Islet of Langerhans (tissue), 1 donor: ENCODE data around the gene FBXO5.
A peak's percentile ranks its signal among the peaks of the same experiment; 100 is the strongest.
"Not testable (repeated sequence)": the region's sequence is repeated elsewhere in the genome, so short reads cannot be mapped to it uniquely, and the experiment has no call there.

ENCODE experiments used
- FAIRE-seq: peaks from one replicate; lab custom pipeline; 2011; peaks lifted over from hg19 to GRCh38; lab: Jason Lieb, UNC

The FBXO5 gene

GRCh38 chr6:152993431-152993830 lies 10.6 kb upstream of the FBXO5 start:
- no peak for FAIRE-seq

DNA sequence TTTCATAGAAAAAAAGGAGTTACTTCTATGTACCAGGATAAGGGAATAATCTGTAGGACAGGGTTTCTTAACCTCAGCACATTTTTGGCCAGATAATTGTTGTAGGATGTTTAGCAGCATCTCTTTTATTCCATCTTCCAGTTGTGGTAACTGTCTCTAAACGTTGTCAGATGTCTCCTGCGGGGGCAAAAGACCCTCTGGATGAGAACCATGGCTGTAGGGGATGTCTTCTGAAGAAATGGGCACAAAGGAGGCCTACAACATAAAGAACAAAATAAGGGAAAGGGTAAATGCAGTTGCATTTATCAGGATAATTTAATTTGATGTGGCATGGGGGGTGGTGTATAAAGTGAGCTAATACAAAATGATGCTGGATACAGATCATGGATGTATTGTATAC lies 4.1 kb upstream of the FBXO5 start:
- no peak for FAIRE-seq

GRCh38 chr6:152985300-152985699 lies 2.5 kb upstream of the FBXO5 start:
- FAIRE-seq, result not testable (repeated sequence)

DNA sequence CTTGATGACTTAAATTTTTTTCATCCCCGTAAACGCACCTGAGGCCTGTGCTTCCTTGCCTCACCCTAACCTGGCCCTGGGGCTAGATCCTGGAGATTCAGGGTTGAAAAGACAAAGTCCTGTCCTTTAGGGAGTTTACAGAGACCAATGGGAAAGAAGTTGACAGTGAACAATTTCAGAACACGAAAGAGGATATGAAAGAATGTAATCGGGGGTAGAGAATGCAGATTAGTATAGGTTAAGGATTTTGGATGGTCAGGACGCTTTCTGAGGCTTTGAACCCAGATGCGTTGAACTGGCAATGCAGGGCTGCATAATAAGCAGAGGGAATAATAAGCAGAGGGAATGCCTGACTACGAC lies 1.7 kb upstream of the FBXO5 start:
- FAIRE-seq, result no peak

DNA sequence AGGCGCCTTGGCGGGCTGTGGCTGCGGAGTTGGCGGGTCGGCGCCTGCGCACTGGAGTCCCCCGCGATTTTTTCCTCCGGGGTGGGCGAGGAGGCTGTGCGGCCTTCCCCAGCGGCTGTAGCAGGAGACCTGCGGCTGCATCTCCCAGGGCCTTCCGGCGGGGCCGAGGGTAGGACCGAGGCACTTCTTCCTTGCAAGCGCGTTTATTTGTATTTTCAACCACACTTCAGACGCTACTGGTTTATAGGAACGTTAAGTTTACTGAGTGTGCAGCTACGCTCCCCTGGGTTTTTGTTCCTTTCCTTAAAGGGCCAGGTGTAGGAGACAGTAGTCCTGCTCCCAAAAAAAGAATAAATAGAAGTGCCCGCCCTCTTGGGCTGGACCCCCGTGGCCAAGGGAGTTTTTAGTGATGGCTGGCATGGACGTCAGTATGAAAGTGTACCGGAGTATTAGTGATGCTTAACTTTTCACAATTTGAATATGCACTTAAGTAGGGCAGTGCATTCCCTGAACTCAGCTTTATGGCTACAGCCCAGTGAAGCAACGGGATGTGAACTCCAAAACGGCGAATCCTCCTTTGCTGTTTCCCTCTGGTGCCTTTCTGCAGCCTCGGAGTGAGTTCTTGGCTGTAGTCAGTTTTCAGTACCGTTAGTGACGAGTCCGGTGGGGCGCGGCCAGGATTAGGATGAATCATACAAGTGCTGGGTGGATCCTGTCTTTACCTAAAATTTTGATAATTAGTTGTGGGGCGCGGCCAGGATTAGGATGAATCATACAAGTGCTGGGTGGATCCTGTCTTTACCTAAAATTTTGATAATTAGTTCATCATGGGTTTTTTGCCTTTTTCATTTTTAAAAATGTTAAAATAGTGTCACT lies 1.0 kb upstream of the FBXO5 start:
- peak; percentile 86 for FAIRE-seq

DNA sequence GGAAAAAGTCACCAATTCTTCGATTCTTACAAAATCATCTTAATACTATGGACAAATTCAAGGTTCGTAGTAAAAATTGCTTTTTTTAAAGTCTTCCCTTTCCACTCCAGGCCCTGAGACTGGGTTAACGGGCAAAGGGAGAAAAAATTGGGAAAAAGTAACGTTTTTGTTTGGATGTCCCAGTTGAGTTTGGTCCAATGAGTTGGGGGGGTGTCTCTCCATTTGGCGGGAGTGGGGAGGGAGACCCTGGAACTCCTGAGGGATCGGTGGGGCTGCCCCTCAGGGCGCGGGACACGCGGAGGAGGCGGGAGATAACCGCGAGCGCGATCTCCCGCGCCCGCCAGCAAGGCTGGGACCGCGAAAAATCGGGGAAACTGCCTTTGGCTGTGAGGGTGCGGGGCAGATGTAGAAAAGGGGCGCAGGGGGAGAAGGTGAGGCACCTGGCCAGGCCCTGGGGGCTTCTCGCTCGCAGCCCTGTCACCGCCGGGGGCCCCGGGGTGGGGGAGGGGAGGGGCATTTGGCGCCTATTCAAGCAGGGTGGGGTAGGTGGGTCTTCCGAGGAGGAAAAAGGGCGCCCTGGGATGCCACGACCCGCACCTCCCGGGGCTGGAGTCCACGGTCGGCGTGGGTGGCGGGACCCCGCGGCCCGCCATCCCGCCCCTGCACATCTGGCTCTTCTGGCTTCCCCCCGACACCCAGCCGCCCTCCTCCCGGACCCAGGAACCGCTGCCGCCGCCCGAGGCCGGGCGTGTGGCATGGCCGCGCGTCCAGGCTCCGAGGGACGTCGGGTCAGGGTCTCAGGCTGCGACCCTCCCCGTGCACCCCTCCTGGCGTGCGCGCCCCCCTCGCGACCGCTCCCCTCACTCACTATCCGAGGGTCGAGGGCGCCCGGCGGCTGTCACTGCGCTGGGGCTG lies 595 bp downstream of the FBXO5 start:
- no peak for FAIRE-seq

DNA sequence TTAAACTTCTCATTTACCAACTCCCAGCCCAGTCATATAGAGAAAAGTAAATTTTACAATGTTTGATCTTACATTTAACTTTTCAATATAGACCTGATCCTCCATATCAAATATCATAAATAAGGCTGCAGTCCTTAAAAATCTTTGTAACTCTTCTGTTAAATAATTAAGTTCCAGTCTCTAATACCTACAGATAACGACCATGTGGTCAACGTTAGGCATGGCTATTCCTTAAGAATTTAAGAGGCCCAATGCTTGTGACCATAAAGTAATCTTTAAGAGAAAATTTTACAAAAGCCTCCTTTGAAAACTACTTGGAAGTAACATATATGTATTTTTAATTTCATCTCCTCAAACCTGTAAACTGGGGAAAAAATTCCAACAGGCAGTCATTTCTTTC lies 1.6 kb downstream of the FBXO5 start:
- FAIRE-seq, result no peak

DNA sequence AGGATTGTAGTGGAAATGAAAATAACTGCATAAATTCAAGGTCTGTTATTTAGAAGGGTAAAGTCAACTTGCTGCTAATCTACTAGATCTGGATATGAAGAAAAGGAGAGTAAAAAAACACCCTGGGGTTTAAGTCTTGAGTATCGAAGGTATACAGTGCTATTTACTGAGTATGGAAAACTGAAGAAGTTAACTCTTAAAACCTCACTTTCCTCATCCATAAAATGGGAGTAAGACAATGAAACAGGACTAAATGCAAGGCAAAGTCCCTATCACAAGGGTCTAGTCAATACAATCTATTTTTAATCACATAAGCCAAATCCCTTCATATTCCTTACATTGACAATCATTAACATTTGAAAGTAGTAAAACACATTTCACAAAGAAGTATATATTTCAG lies 2.2 kb downstream of the FBXO5 start:
- no peak for FAIRE-seq

GRCh38 chr6:152979116-152979515 lies 3.7 kb downstream of the FBXO5 start:
- no peak for FAIRE-seq

DNA sequence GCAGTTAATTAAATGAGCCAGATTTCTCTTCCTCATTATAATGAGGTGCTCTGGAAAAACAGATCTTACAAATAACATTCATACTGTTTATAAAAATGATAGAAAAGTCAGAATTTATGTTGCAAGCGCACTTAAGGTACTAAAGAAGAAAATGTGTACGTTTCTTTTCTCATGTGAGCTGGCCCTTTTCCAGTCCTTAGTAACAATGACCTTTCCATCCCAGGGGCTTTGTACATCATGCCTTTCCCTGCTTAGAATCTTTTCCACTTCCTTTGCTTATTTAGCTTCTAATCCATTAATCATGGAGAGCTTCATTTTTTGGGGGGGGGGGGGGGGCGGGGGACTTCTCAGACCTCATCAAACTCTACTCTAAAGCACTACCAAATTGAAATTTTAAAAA lies 4.8 kb downstream of the FBXO5 start:
- FAIRE-seq, result no peak

DNA sequence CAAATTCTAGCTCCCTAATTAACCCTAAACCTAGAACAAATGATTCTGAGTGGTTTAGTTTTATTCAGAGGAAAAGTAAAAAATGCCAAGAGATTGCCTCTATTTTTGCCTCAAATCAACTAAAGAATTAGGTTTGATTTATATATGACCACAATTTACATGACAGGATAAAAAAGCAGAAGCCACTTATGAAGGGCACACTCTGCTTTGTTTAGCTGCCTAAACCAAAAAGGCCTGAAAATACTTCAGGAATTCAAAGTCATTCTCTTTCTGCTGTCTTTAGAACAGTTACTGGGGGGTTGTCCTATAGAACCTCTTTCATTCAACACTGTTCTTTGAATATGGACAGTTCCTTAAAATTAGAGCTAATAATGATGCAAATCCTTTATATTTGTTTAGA lies 5.3 kb downstream of the FBXO5 start:
- FAIRE-seq, result no peak

DNA sequence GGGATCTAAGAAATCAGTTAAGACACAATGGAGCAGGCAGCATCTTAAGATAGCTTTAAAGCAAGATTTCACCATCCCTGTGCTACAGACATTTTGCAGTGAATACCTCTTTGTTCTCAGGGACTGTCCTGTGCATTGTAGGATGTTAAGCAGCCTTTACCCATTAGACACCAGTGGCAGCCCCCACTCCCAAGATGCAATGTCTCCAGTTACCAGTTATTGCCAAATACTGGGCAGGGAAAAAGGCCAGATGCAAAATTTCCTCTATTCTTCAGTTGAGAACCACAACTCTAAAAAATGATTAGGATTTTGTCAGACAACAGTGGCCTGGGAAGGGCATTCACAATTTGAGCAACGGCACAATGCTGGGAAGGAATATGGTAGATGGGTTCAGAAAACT lies 6.1 kb downstream of the FBXO5 start:
- FAIRE-seq, result no peak

GRCh38 chr6:152975204-152975915 lies 7.5 kb downstream of the FBXO5 start:
- no peak for FAIRE-seq

DNA sequence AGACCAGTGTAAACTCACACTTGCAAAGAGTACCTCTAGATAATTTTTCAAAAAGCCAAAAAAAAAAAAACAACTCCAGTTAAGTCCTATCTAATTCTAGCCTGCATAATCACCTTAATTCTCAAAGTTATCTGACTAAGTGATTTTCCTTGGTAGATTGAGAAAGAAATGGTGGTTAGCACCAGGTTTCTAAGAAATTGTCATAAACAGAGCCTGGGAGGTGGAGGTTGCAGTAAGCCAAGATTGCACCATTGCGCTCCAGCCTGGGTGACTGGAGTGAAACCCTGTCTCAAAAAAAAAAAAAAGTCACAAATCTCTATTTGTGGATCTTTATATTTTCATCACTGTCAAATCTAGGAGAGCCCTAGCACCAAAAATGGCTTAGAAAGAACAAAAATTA lies 8.9 kb downstream of the FBXO5 start:
- FAIRE-seq, result no peak

DNA sequence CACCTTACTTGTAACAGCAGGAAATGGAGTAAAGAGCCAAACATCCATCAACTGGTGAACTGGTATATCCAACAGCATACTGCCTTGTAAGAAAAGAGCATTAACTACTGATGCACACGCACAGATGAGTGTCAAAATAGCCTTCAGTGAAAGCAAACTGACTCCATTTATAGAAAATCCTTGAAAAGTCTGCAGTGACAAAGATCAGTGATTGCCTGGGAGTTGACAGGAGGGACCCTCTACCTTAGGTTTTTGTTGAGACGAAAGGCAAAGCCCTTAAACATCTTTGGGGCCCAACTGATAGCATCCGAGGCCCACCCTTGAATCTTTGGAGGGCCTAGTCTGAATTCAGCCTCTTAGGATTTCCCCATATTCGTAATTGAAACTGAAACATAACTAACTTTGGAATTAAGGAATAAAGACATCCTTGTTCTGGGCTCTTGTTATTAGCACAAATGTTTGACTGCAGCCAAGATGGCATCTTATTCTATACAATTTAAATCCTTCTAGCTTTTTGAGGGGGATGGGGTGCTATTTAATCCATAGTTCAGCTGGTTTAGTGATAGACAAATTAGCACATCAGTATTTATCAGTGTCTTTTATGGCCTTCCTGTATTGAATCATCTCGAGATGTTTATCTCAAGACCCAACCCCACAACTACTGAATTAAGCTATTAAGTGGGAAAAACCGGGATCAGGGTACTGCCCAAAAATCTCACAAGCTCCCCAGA lies 13.0 kb downstream of the FBXO5 start:
- no peak for FAIRE-seq

DNA sequence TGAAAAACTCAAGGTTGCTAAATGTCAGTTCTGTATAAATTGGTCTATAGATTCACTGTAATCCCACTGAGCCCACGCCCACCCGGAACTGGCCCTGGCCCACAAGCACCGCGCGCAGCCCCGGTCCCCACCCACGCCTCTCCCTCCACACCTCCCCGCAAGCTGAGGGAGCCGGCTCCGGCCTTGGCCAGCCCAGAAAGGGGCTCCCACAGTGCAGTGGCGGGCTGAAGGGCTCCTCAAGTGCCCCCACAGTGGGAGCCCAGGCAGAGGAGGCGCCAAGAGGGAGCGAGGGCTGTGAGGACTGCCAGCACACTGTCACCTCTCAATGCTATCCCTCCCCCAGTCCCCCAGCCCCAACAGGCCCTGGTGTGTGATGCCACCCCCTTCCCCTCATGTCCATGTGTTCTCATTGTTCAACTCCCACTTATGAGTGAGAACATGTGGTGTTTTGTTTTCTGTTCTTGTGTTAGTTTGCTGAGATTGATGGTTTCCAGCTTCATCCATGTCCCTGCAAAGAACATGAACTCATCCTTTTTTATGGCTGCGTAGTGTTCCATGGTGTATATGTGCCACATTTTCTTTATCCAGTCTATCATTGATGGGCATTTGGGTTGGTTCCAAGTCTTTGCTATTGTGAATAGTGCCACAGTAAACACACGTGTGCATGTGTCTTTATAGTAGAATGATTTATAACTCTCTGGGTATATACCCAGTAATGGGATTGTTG lies 16.5 kb downstream of the FBXO5 start:
- FAIRE-seq, result not testable (repeated sequence)

DNA sequence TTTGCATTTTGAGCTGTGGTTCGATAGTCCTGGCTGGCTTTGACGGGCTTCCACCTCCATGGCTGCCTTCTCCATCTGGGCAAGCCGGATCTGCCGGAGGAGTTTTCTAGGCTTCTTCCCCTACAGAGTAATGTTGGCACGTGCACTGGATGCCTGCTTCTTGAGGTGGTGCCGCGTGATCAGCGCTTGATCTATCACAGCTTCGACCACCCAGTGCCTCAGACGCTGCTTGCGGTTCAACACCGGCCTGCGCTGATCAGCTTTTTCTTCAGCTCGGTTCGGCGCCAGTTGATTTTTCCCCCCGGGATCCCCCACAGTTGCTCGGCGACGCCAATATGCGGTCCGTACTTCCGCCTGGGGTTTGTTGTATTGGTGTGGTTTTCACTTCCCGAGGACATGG lies 23.5 kb downstream of the FBXO5 start:
- no peak for FAIRE-seq

DNA sequence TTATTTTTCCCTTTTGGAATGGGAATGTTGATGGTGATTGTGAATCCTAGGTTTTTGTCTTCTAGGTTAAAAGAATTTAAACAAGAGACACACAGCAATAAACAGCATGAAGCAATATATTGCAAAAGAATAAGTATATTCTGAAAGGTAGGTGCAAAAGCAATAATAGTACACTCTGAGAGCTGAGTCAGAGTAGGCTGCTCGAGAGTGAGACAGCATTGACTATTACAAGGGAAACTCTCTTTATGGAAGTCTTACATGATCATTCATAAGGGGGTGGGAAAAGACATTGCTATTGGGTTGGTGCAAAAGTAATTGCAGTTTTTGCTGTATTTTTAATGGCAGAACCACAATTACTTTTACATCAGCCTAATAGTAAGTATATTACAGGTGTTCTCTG lies 25.0 kb downstream of the FBXO5 start:
- no peak for FAIRE-seq

GRCh38 chr6:152954443-152954842 lies 28.4 kb downstream of the FBXO5 start:
- FAIRE-seq, result no peak

DNA sequence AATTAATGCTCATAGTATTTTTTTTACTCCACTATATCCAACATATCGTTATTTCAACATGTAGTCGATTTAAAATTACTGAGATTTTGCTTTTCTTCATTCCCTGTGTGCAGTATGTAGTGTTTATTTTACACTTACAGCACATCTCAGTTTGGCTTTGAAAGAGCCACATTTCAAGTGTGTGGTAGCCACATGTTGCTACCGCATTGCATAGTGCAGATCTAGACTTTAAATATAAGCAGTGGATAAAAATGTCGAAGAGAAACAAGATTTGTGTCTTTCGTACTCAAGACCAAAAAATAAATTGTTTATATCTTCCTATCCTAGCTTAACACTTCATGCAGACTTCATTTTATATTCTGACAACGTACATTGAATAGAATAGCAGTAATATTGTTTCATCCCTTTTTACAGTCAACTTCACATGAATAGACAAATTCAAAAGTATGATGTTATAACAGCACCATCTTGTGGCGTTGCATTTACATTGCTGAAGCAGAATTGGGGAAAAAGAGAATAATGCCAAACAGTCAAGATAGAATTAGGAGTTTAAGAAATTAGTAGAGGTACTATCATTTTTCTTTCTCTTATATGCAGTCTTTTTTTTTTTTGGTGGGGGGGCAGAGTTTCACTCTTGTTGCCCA lies 29.9 kb downstream of the FBXO5 start:
- FAIRE-seq, result peak; percentile 94

DNA sequence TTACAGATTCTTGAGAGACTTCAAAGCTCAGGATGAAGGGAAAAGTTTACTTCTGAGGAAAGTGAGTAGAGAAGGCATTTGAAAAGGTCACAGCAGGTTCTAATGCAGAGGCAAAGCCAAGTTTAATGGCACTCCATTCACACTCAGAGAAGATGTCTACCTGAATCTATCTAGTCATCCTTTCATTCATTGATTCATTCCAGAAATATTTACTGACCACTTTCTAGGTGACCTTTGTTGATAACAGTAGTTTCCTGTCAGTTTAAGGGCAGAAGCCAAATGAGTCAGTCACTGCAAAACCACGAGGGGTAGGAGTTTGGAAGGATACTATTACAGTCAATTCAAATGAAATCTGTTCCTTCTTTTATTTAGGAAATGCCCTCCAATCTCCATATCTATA lies 30.8 kb downstream of the FBXO5 start:
- no peak for FAIRE-seq
